ENCODE measurements around the gene UBTD2. TPM values are rescaled to one million over a fixed set of nuclear protein-coding genes. Genes with fewer than 3 reads are reported as not detected.

The UBTD2 gene
- total RNA-seq, 2 donors from 2014 or later = 13.5 to 20.8 TPM

DNA sequence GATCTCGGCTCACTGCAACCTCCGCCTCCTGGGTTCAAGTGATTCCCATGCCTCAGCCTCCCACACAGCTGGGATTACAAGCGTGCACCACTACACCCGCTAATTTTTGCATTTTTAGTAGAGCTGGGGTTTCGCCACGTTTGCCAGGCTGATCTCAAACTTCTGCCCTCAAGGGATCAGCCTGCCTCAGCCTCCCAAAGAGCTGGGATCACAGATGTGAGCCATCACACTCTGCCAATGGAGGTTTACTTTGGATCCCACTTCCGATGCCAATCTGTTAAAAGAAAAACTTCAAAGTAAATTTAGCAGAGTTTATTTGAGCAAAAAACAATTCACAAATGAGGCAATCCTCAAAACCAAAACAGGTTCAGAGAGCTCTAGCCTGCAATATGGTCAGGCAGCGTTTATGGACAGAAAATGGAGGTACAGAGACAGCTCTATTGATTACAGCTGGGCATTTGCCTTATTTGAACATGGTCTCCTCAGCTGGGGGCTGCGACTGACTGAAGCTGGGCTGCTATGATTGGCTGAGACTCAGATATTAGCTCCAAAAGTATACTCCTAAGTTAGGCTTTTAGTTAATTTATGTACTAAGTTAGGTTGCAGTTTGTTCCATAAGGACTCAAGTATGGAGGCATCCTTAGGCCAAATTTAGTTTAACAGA, 18.6 kb upstream of the UBTD2 start:
- WGBS, 2 donors = 66 to 71% methylated on average over 9 of the region's 9 CpGs
- ATAC-seq = no peak

DNA sequence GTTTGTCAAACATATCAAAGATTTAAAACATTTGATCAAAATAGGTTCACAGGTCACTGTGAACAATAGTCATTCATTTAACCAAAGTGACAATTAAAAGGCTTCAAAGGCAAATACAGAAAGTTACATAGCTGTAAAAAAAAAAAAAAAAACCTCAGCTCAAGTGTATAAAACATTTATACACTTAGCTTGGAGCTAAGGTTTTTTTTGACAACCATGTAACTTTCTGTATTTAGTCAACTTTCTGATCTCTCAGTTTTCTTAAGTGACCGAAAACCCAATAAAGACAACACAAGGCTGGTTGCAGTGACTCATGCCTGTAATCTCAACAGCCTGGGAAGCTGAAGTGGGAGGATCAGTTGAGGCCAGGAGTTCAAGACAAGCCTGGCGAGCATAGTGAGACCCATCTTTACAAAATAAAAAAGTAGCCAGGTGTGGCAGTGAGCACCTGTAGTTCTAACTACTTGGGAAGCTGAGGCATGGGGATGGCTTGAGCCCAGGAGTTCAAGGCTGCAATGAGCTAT, 16.4 kb upstream of the UBTD2 start:
- Histone ChIP-seq H3K36me3 (replicated peaks in 1 of 2; ENCODE audit: insufficient read depth in 1 of 2, low read depth in 2 of 2) (no peaks in the 10 kb centered on the region), H3K27me3 (no peaks in the 10 kb centered on the region), H3K4me1 (peaks cover 10% of the 10 kb centered on the region), H3K9me3 (no peaks in the 10 kb centered on the region), H3K27ac (no peak overlapping the region), H3K4me3 (no peak overlapping the region)
- no peak for TF ChIP-seq POLR2A (IDR thresholded peaks at IDR 0.05)
- TF ChIP-seq, protein P1, sequence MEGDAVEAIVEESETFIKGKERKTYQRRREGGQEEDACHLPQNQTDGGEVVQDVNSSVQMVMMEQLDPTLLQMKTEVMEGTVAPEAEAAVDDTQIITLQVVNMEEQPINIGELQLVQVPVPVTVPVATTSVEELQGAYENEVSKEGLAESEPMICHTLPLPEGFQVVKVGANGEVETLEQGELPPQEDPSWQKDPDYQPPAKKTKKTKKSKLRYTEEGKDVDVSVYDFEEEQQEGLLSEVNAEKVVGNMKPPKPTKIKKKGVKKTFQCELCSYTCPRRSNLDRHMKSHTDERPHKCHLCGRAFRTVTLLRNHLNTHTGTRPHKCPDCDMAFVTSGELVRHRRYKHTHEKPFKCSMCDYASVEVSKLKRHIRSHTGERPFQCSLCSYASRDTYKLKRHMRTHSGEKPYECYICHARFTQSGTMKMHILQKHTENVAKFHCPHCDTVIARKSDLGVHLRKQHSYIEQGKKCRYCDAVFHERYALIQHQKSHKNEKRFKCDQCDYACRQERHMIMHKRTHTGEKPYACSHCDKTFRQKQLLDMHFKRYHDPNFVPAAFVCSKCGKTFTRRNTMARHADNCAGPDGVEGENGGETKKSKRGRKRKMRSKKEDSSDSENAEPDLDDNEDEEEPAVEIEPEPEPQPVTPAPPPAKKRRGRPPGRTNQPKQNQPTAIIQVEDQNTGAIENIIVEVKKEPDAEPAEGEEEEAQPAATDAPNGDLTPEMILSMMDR (IDR thresholded peaks at IDR 0.05) = no peak
- DNase-seq (no peak), ATAC-seq (no peak)
- intact Hi-C loops (cut with DNase I) = no loop called here
- WGBS, 2 donors = 79 to 87% methylated on average over 2 of the region's 2 CpGs

More for the DNA sequence above, 18.6 kb upstream of the UBTD2 start:
- intact Hi-C loops (cut with DNase I) = no loop called here
- no peak for DNase-seq
- Histone ChIP-seq H3K27ac (no peak overlapping the region), H3K4me1 (peaks cover 10% of the 10 kb centered on the region), H3K27me3 (no peaks in the 10 kb centered on the region), H3K4me3 (no peak overlapping the region), H3K9me3 (no peaks in the 10 kb centered on the region), H3K36me3 (replicated peaks in 1 of 2; ENCODE audit: insufficient read depth in 1 of 2, low read depth in 2 of 2) (no peaks in the 10 kb centered on the region)
- TF ChIP-seq, protein P1 (IDR thresholded peaks at IDR 0.05) = no peak
- no peak for TF ChIP-seq POLR2A (IDR thresholded peaks at IDR 0.05)

DNA sequence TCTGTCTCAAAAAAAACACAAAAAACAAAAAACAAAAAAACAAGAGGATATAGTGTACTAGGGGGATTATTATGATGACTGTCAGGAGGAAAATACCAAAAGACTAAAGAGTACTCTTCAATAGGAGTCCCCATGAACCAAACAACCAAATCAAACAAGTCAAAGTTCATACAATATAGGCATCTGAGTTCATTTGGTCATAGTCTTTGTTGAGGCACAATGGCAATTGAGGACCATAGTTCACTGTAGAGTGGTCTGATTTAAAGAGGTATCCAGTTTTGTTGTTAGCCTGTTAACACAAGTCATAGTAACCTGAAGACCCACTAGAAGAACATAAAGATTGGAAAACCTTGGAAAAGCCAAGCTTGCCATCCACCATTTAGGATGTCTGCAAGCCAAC, 11.3 kb upstream of the UBTD2 start:
- intact Hi-C loops (cut with DNase I) = loop anchor here (5.0 kb wide), 1 partner anchor 188 kb away; no protein-coding TSS in a partner anchor
- TF ChIP-seq, protein P1 (IDR thresholded peaks at IDR 0.05) = no peak
- DNase-seq = no peak

DNA sequence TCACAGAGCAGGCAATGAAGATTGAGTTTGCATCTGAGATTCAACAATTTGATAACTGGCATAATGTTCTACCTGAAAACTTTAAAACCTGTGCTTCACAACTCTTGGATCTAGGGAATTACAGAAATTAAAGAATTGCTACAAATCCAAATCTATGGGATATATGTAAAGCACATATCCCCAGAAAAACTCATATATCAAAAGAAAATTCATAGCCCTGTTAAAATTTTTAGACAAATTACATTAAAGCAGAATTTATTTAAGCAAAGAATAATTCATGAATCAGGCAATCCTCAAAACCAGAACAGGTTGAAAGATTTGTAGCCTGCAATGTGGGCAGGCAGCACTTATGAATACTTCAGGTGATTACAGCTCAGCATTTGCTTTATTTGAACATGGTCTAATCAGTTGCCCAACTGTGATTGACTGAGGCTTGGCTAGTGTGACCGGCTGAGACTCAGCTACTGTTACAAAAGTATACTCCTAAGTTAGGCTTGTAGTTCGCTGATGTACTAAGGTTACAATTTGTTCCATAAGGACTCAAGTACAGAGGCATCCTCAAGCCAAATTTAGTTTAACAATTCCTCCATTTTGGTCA, 10.3 kb upstream of the UBTD2 start:
- WGBS, 2 donors = 17 to 25% methylated on average over 2 of the region's 2 CpGs
- Histone ChIP-seq H3K9me3 (no peaks in the 10 kb centered on the region), H3K27me3 (no peaks in the 10 kb centered on the region), H3K4me1 (peaks cover 10% of the 10 kb centered on the region), H3K4me3 (no peak overlapping the region), H3K27ac (peak overlapping the region in 1 of 4 donors; percentile 34), H3K36me3 (replicated peaks in 1 of 2; ENCODE audit: insufficient read depth in 1 of 2, low read depth in 2 of 2) (no peaks in the 10 kb centered on the region)
- peak; percentile 87 for ATAC-seq
- DNase-seq = peak; percentile 47 to 69 (median 65)
- intact Hi-C loops (cut with DNase I) = loop anchor here (5.0 kb wide), 1 partner anchor 187 kb away; no protein-coding TSS in a partner anchor
- TF ChIP-seq POLR2A (IDR thresholded peaks at IDR 0.05) = no peak
- TF ChIP-seq, protein P1 (IDR thresholded peaks at IDR 0.05) = no peak

More for the DNA sequence above, 11.3 kb upstream of the UBTD2 start:
- Histone ChIP-seq H3K36me3 (replicated peaks in 1 of 2; ENCODE audit: insufficient read depth in 1 of 2, low read depth in 2 of 2) (no peaks in the 10 kb centered on the region), H3K27ac (no peak overlapping the region), H3K9me3 (no peaks in the 10 kb centered on the region), H3K4me3 (no peak overlapping the region), H3K4me1 (peaks cover 10% of the 10 kb centered on the region), H3K27me3 (no peaks in the 10 kb centered on the region)
- ATAC-seq = no peak
